HFFc6 (cell line): Measurements from ENCODE around the gene CGREF1. TPM values are rescaled to one million over a fixed set of nuclear protein-coding genes. Genes with fewer than 3 reads are reported as not detected.

Experiments used
- DNase-seq: peaks from one replicate; pipeline ENCODE4 v3.0.0-alpha.2; 2018
- H3K27ac Mint-ChIP-seq: 2 replicates; pipeline ENCODE4 v1.8.0; 2020; ENCODE audit warnings: mild to moderate bottlenecking, mixed read lengths
- H3K27me3 Mint-ChIP-seq: 2 replicates; pipeline ENCODE4 v1.8.0; 2021; ENCODE audit warnings: mild to moderate bottlenecking, moderate library complexity, mixed read lengths; ENCODE audit not compliant: insufficient read depth
- H3K36me3 Mint-ChIP-seq: 2 replicates; pipeline ENCODE4 v1.8.0; 2021; ENCODE audit warnings: low read depth, mixed read lengths
- H3K4me1 Mint-ChIP-seq: 2 replicates; pipeline ENCODE4 v1.8.0; 2020; ENCODE audit warnings: low read depth, mixed read lengths
- H3K4me3 Mint-ChIP-seq: 2 replicates; pipeline ENCODE4 v1.8.0; 2020; ENCODE audit warnings: mild to moderate bottlenecking, moderate library complexity, mixed read lengths
- H3K9me3 Mint-ChIP-seq: 2 replicates; pipeline ENCODE4 v1.8.0; 2020; ENCODE audit warnings: mild to moderate bottlenecking, mixed read lengths
- CTCF ChIP-seq: fragments of 200-600 bp; sonication (generic); IDR thresholded peaks from 2 replicates; pipeline ENCODE4 v1.5.0; 2021; ENCODE audit warnings: antibody characterized with exemption, mild to moderate bottlenecking
- total RNA-seq, 6 experiments: library from RNA; stranded (reverse); fragmentation: NEBNext Ultra II Directional; extraction: Animal tissue kit (Norgen Biotek cat#: 25700); gene quantifications; 2 replicates in 1 of 6; 3 replicates in 5 of 6; pipeline ENCODE4 v1.2.3, GENCODE V29; 2021

CGREF1 gene
- total RNA-seq, 6 experiments from 2014 or later, result 0.12 TPM; not detected in 5

- H3K4me3 Mint-ChIP-seq, result no peak overlapping the region
- H3K36me3 Mint-ChIP-seq, result no peaks in the 10 kb centered on the region
- peaks cover 28% of the 10 kb centered on the region for H3K27me3 Mint-ChIP-seq
- H3K4me1 Mint-ChIP-seq, result peaks cover 11% of the 10 kb centered on the region
- no peak for TF ChIP-seq CTCF
- H3K27ac Mint-ChIP-seq, result no peak overlapping the region
- H3K9me3 Mint-ChIP-seq, result no peaks in the 10 kb centered on the region
- no peak for DNase-seq
These were observed 39.5 kb upstream of the CGREF1 start for GRCh38 chr2:27158468-27158867.

GRCh38 chr2:27155069-27155520, 36.2 kb upstream of the CGREF1 start:
- H3K27ac Mint-ChIP-seq, result no peak overlapping the region
- no peaks in the 10 kb centered on the region for H3K9me3 Mint-ChIP-seq
- peaks cover 6% of the 10 kb centered on the region for H3K4me1 Mint-ChIP-seq
- TF ChIP-seq CTCF, result no peak
- DNase-seq, result no peak
- peaks cover 39% of the 10 kb centered on the region for H3K27me3 Mint-ChIP-seq
- H3K36me3 Mint-ChIP-seq, result no peaks in the 10 kb centered on the region
- no peak overlapping the region for H3K4me3 Mint-ChIP-seq

- TF ChIP-seq CTCF, result no peak
- peaks cover 6% of the 10 kb centered on the region for H3K4me1 Mint-ChIP-seq
- no peak for DNase-seq
These were observed 35.6 kb upstream of the CGREF1 start for GRCh38 chr2:27154488-27154887.

DNA sequence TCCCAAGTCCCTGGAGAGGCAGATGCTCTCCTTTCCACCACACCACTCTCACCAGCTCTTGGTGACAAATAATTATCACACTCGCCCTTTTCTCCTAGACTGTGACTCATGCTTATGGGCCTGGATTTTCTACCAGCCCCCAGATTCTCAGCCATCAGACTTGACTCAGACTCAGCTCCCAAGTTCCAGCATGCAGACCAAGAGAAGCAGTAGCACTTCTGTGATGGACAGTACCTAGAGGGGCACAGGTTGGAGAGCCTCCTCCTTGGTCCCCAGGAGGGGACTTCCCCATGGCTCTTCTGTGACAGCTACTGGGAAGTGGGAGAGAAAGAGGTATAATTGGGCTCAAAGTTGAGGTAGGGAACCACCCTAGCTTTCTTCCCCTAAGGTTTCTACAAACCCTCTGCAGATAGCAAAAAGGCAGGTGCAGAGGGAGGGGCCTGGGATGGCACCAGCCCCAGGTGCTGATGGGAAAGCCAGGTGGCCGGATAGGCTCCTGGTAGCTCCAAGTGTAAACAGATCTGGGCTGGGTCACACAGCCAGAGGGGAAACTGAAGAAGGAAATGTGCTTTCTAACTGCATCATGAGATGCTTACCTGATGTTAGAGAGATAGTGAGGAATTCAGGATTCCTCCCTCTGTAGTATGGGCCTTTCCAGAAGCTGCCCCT, 34.0 kb upstream of the CGREF1 start:
- Mint-ChIP-seq H3K36me3 (no peaks in the 10 kb centered on the region), H3K4me1 (peaks cover 6% of the 10 kb centered on the region), H3K9me3 (no peaks in the 10 kb centered on the region), H3K27me3 (peaks cover 43% of the 10 kb centered on the region), H3K4me3 (no peak overlapping the region), H3K27ac (no peak overlapping the region)
- no peak for TF ChIP-seq CTCF
- peak; percentile 43 for DNase-seq

More at GRCh38 chr2:27154488-27154887, 35.6 kb upstream of the CGREF1 start:
- Mint-ChIP-seq H3K27ac (no peak overlapping the region), H3K9me3 (no peaks in the 10 kb centered on the region), H3K36me3 (no peaks in the 10 kb centered on the region), H3K4me3 (no peak overlapping the region), H3K27me3 (peaks cover 42% of the 10 kb centered on the region)

DNA sequence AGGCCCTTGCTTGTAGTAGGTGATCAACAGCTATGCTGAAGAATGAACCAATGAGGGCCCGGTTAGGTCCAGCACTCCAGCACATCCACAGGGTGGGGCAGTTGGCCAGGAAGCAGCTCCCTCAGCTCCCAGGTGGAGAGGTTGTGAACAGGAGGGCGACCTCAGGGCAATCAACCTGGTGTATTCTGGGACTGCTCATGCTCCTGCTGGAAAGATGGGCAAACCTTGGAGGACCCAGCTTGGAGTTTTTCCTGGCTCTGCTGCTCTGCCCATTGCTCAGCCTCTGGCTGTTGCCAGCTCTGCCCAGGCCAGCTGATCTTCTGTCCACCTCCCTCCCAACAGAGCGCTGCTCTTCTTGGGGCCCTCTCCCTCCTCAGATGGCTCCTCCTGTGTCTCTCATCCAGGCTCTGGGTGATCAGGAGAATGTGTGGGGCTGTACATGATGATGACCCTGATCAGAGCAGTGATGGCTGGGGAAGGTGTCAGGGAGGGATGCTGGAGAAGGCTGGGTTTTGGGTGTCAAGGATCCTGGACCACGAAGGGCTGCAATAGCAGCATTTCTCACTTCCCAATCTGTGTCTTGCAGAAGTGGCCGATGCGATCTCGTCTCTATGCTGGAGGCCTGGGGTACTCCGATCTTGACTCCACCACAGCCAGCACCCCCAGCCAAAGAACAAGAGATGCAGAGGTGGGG, 33.3 kb upstream of the CGREF1 start:
- no peak for DNase-seq
- H3K4me1 Mint-ChIP-seq, result peaks cover 6% of the 10 kb centered on the region
- H3K4me3 Mint-ChIP-seq, result no peak overlapping the region
- no peak for TF ChIP-seq CTCF
- no peaks in the 10 kb centered on the region for H3K36me3 Mint-ChIP-seq
- H3K9me3 Mint-ChIP-seq, result no peaks in the 10 kb centered on the region
- no peak overlapping the region for H3K27ac Mint-ChIP-seq
- peaks cover 43% of the 10 kb centered on the region for H3K27me3 Mint-ChIP-seq
